B cell (primary cell): ENCODE data around the gene TPK1. TPM values are rescaled to one million over a fixed set of nuclear protein-coding genes. Genes with fewer than 3 reads are reported as not detected.

Experiments used
- polyA plus RNA-seq: library from polyadenylated mRNA; depleted of rRNA; stranded (reverse); fragments of >200 nt; gene quantifications from 2 replicates; pipeline ENCODE4 v1.2.3, GENCODE V29; 2012
- small RNA-seq: library from RNA; depleted of rRNA; stranded (forward); fragments of <200 nt; gene quantifications from one replicate; pipeline ENCODE3, GENCODE V24; 2012; ENCODE audit warnings: low replicate concordance, low read depth; ENCODE audit not compliant: insufficient read length
- total RNA-seq, 2 donors: library from RNA; stranded (reverse); fragments of 120-200 nt in 1 of 2; gene quantifications; 1 replicate in 1 of 2; 2 replicates in 1 of 2; pipeline versions ENCODE4 v1.2.3 to v1.2.4, GENCODE V29; 2013 to 2022

TPK1 gene
- total and polyA plus RNA-seq, 2 donors (not counting 1 experiment from before 2014, with no cell fraction given) = 13.7 to 26.4 TPM

Small RNA genes lying within 50 kb of the gene (small RNA-seq; reads per million reads assigned to genes)
- gene RNU6ATAC40P = not detected
